Choroid plexus epithelial cell (primary cell): ENCODE measurements around the gene CLDN34.

Experiments used
- DNase-seq: peaks from one replicate; pipeline ENCODE4 v3.0.0-alpha.2; 2010; ENCODE audit warnings: low read depth
- H3K4me3 ChIP-seq: 2 replicates; pipeline ENCODE4 v1.5.1; 2011; ENCODE audit warnings: low read depth, mild to moderate bottlenecking, control low read depth, low read length, moderate library complexity
- CTCF ChIP-seq: conservative IDR thresholded peaks from 2 replicates; pipeline ENCODE4 v1.5.1; 2011; ENCODE audit warnings: low read depth, mild to moderate bottlenecking, control low read depth, inconsistent platforms, low read length, moderate library complexity

Gene CLDN34

DNA sequence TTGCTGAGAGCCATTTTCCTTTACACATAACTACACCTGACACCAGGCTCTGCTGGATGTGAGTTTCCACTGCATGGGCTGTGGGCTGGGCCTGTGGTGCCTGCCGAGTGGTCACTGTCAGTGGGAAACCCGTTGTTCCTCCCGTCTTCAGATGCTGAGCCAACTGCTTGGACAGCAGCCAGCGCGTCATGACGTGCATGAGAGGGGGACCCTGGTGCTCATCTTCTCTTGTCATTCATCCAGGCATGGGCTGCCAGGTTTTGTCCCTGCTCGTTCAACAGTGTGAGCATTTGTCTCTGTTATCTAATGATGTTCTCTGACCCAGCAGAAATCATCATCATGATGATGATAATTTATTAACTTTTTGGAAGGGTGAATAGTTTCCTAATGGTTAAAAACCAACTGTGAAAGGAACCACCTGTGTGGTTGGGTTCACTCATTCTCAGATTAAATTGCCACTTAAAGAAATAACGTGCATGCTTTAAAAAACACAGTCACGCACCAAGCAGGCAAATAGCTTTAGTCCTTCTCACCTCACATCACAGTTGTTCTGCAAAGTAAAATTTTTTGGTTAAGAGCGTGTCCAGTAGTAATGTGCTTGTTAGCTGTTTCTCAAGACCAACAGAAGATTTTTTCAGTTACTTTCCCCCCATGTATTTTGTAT, 19.9 kb upstream of the CLDN34 start:
- no peak for DNase-seq

GRCh38 chrX:9948406-9948805, 18.8 kb upstream of the CLDN34 start:
- no peak for DNase-seq
- no peak overlapping the region for H3K4me3 ChIP-seq
- no peak for TF ChIP-seq CTCF

More for the DNA sequence above, 19.9 kb upstream of the CLDN34 start:
- TF ChIP-seq CTCF = no peak
- H3K4me3 ChIP-seq = no peak overlapping the region

GRCh38 chrX:9952300-9952699, 14.9 kb upstream of the CLDN34 start:
- no peak overlapping the region for H3K4me3 ChIP-seq
- TF ChIP-seq CTCF = no peak
- DNase-seq = no peak

GRCh38 chrX:9953396-9953795, 13.8 kb upstream of the CLDN34 start:
- no peak for TF ChIP-seq CTCF

DNA sequence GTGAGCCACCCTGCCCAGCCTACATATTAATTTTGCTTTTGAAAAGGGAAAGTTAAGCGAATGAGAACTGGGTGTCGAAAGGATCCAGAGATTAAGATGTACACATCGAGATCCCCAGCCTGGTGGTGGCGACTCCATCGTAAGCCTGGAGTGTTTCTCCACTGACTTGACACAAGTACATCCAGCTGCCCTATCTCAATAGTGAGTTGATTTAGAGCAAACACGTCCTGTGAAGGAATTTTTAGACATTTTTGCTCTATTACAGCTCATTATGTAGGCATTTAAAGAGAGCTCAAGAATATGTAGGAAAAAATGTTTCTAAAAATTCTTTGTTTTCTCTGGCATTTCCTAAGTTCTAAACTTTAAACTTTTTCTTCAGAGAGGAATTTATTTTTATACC, 11.7 kb upstream of the CLDN34 start:
- H3K4me3 ChIP-seq = no peak overlapping the region
- peak; percentile 75 for DNase-seq
- TF ChIP-seq CTCF = no peak

More at GRCh38 chrX:9953396-9953795, 13.8 kb upstream of the CLDN34 start:
- no peak for DNase-seq
- no peak overlapping the region for H3K4me3 ChIP-seq

DNA sequence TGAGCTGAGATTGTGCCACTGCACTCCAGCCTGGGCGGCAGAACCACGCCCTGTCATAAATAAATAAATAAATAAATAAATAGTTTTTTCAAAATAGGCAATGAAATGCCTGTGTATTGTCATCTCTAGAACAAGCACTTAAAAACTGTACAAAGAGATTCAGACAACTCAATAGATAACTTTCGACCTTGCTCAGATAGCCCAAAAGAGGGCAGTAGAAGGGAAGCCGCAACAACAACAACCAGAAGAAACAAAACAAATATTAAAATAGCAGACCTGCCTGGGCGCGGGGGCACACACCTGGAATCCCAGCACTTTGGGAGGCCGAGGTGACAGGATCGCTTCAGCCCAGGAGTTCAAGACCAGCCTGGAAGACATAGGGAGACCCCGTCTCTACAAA, 9.4 kb upstream of the CLDN34 start:
- no peak overlapping the region for H3K4me3 ChIP-seq
- no peak for DNase-seq
- TF ChIP-seq CTCF = no peak

DNA sequence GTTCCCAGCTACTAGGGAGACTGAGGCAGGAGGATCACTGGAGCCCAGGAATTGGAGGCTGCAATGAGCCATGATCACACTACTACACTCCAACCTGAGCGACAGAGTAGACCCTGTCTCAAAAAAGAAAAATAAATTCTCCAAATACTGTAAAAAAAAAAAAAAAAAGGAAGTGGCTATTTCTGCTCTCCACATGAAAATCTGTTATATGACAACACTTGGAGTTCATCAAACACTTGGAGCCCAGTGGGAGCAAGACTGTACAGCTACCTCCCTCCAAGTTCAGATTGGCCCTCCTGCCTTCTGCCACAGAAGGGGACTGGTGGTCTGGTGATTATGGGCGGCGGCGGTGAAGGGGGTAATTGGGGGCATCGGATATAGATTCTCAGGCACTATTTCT, 9.0 kb upstream of the CLDN34 start:
- H3K4me3 ChIP-seq = no peak overlapping the region
- TF ChIP-seq CTCF = no peak
- no peak for DNase-seq
